GM18498 (cell line): ENCODE data around the gene RIMS3.

Source experiments
- ATAC-seq: cut with Tn5 transposase; IDR thresholded peaks from one replicate; pipeline ENCODE4 v1.9.1; 2021; ENCODE audit warnings: mild to moderate bottlenecking, moderate library complexity; ENCODE audit not compliant: unreplicated experiment

RIMS3 gene

DNA sequence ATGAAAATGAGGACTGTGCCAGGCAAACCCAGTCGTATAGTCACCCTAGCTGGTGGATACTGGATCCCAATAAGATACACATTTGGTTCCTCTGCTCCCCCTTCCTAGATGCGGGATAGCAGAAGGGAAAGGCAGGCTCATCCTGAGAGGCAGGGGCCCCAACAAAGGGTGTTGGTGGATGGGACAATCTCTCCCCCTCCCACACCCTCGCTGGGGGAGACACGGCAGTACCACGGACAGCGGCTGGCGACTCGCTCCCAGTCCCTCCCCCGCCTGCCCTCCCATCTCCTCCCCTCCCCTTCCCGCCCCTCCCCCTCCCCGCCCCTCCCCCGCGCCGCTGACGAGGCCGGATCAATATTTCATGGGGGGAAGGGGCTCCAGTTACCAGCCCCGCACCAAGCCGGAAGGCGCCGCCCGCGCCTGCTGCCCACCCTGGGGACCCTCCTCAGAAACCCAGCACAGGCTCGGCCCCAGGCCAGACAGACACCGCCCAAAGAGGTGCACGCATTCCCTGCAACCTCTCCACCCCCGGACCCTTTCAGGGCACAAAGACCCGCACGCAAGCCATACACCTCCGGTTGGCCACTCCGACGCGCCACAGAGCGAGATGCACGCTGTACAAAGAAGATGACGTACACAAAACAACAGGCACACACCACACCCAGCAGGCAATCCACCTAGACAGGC lies 11.5 kb downstream of the RIMS3 start:
- ATAC-seq: no peak

DNA sequence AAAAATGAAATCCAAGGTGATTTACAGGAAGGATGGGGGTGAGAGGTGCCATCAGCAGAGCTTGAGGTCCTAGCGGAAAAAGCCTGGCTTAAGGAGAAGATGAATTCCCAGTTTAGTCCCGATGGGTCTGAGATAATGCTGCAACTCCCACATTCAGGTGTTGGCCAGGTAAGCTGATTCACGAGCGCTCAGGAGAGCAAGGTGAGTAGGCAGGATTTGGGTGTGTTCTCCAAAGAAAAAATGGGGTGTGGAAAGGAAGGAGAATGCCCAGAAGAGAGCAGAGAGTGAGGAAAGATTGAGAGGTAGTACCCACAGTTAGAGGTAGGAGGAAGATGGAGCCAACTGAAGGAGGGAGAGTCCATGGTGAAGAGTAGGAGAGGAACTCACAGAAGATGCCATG lies 12.5 kb downstream of the RIMS3 start:
- no peak for ATAC-seq

DNA sequence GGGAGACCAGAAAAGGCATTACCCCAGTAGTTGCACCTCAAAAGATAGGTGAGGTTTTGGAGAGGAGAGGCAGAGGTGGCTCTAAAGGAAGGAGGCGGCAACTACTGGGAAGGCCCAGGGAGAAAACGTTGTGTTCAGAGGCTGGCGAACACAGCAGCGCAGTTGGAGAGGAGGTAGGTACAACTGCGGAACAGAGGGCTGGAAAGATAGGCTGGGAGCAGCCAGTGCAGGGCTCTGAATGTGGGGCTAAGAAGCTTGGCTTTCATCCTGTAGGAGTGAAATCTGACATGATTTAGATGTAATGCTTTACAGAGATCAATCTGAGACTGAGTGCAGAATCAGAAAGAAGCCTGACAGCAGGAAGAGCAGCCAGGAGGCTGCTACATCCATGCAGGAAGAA lies 13.0 kb downstream of the RIMS3 start:
- ATAC-seq: no peak

DNA sequence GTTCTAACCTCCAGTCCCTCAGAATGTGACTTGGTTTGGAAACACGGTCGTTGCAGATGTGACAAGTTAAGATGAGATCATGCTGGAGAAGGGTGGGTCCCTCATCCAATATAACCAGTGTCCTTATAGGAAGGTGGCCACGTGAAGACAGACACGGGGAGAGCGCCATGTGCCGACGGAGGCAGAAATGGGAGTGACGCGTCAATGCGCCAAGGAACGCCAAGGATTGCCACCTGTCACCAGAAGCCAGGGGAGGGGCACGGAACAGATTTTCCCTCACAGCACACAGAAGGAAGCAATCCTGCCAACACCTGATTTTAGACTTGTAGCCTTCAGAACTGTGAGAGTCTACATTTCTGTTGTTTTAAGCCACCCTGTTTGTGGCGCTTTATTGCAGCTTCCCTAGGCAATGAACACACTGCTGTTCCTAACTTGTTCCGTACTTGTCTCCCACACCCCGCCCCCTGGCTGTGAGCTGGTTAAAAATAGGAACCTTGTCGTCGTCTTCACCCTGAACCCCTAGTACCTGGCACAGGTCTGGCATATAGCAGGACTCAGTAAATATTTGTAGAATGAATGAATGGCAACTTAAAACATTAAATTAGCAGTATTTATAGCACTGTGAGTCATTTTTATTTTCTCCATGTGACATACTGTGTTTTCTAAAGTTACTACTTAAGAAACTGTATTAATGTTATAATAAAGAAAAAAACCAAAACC lies 14.2 kb downstream of the RIMS3 start:
- no peak for ATAC-seq

DNA sequence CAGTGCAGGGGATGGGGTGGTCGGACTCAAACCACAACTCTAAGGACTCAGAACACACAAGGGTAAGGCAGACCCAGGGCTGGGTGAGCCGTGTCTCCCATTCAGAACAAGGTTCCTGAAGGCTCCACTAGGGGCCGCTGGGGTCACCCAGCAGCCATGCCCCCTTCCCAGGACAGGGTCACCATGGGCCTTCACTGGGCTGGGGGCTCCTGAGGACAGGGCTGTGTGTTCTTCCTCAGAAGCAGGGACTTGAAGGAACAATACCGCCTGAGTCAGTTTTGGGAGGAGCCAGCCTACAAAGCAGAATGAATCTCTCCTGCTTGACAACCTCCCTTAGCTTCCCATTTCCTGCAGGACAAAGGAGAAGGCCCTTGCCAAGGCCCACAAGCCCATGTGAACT lies 15.4 kb downstream of the RIMS3 start:
- ATAC-seq: no peak

DNA sequence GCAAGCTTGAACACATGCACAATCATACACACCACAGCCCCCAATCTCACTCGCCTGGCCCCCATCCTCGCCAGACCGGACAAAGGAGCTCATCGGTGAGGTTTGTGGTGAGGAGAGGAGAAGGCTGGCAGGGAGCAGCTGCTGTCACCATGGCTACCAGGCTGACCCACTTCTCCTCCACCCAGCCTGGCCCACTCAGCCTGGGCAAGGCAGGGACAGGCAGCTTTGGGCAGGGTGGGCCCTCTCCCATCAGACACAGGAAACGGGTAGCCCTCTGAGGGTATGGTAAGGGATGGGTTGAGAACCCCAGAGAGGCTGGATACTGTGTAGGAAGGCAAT lies 15.9 kb downstream of the RIMS3 start:
- no peak for ATAC-seq

DNA sequence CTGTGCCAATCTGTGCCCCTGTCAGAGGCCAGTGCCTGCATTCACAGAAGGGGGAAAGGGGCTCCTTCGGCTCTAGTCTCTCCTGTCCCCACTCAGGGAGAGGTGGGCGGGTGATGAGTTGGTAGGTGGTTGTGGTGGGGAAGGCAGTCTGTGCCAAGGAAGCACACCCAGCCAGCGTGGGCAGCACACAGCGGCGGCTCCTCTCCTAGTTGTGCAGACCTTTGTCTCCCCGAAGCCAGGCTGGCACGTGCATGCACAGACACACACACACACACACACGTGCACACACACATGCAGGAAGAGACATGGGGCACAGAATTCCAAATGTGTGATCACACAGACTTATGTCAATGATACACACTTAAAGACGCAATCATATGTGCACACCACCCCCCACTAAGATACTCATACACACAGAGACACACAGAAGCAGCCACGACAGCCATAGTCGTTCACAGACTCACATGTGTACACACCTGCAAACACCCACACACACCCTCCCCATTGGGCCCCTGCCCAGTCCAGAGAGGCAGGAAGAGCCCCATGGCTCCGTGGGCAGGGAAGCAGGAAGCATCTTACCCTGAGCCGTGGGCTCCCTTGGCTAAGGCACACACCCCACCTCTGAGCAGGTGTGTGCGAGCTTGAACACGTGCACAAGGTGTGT lies 16.4 kb downstream of the RIMS3 start:
- ATAC-seq: no peak

DNA sequence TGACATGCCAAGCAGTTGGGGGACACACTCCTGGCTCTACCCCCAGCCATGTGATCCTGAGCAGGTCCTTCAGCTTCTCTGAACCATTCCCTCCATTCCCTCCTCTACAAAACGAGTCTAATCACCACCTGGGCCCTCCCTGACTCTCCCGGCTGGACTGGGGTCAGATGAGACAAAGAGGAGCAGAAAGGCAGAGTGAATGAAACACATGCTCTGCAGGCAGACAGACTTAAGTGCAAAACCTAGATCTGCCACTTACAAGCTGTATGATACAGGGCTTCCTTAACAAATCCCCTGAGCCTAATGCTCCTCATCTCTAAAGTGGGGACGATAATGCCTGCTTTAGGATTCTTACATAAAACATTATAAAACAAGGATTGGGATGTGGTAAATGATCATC lies 17.3 kb downstream of the RIMS3 start:
- ATAC-seq: no peak

DNA sequence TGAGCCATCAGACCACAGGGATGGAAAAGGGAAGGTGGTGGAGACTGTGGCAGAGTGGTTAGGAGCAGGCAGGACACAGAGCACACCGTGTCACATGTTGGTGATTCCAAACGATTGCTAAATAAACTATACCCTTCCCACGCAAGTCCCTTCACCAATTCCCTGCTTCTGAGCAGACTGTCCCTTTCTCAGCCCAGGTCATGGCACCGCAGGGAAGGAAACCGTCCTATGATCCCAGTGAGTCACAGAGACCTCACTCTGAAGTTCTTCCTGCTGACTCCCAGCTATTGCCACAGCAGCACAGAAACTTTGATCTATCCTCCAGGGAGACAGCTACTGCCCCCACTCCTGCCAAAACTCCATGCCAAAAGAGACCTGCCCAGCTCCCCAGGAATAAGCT lies 19.2 kb downstream of the RIMS3 start:
- no peak for ATAC-seq

DNA sequence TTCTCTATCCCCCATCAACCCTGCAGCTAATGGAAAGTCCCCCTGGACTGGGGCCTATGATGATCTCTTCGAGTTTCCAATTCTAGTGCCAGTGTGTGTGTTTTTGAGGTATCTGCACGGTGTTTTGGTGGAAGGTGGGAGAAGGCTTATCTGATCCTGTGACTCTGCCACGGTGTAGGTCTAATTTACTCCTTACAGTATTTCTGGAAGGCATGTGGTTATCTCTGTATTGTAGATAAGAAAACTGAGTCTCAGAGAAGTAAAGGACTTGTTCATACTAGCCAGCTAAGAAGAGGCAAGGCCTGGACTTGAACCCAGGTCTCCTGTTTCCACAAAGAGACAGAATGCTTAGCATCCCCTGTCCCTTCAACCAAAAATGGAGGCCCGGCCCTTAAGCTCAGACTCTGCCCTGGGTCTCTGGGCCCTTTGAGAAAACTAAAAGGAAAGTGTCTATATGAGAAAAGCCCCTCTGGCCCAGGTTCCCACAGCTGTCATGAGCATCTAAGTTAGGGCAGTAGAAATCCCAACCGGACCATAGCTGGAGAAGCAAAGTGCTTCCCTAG lies 20.3 kb downstream of the RIMS3 start:
- ATAC-seq: no peak

DNA sequence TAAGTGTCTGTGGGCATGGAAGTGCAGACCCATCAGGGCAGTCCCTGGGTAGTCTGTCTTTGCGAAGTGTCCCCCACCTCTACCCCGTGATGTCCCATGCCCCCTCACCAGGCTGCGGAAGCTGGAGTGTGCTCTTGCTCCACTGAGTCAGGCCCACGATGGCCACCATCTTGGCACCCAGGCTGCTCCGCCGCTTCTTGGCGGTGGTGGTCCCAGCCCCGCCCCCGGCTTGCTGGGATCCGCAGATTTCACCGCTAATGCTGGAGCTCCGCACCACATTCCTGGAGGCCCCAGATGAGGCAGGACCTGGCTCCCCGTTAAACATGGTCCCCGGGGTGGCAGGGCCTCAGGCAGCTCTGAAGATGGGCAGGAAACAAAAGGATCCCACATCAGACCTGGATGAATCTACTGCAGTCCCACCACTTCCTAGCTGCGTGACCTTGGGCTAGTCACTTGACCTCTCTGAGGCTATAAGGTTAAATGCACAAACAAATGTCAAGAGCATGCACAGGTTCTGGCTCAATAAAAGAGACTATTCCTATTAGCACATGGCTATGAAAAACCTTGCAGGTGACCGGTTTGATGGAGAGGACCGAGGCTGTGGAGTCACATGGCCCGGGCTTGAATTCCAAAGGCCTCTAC lies 23.8 kb downstream of the RIMS3 start:
- ATAC-seq: no peak

DNA sequence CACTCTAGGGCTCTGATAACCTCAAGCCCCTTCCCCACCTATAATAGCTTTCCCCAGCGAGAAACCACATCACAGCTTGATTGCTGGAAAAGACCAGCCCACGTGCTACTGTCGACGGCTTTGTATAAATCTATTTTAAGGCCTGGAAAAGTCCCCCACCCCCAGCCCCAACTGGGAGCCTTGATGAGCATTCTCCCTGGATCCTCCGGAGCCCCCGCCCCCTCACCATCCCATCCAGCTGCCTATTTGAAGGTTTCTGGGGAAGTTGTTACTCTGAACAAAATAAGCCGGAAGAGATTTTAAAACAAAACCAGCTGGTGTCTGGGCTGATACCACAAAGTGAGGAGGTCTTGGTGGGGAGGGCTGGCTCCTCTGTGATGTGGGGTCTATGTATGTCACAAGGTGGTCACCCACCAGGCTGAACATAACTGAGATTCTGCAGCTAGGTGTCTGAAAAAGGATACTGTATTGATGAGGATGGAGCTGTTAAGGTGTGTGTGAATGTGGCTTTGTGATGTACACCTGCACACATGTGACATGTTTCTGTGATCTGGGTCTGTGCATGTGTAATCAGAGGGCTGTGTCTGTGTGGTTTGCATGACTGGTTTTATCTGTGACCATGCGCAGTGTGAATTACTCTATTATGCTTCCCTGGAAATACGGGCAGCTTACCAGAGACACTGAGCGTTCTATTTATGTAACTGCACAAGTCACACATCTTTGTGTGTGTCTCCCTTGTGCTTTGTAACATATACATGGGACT lies 25.0 kb downstream of the RIMS3 start:
- no peak for ATAC-seq

DNA sequence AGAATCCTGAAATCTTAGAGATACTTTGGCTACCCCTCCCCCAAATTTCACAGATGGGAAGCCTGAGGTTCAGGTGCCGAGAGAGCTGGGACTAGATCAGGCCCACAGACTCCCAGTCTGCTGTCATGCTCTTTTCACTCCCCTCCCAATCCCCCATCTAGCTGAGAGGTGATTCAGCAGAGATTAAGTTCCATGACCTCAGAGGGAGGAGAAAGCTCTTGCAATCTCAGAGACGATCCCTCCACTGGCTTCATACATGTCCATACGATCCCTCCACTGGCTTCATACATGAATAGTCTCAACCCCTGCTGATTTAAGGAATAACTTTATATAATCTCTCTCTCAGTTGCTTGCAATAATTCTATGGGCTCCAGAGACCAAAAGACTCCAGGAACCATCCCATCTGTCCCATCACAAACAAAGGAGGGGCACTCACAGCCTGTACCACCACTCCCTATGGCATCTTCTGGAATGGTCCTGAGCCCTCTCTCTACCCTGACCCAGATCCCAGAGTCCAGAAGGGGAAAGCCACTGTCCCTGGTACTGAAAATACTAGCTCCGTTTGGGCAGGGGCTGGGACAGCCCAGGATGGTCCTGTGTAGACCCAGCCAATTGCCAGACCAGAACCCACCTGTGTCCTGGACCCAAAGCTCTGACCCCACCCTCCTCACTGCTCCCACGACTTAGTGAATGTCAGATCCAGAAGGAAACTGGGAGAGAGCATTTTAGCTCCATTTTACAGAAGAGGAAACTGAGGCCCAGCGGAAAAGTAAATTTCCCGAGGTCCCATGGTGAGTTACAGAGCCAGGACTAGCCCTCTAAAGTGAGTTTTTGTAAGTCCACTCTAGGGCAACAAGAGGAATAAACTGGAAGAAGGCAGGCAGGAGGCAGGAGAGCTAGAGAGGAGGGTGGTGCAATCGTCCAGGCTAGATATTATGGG lies 27.1 kb downstream of the RIMS3 start:
- ATAC-seq: no peak

DNA sequence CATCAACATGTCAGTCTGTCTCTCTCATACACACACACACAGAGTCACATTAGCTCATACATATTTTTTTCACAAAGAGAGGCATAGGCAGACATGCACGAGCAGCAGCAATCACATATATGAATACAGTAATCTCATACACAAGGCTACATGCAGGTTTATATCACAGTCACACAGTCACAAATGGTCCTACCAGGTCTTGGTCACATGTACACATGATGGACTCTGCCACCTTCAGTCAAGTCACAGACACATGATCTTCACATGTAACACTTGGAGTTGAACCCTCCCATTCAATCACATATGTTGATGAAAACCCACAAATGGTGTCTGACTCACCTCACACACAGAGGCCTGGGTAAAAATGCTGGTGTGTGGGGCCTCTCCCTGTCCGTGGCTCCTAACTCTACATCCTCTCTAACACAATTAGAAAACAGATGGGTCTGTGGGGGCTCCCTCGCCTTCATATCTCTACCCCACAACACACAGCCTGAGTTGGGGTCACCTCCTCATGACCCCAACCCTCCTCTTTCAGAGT lies 27.9 kb downstream of the RIMS3 start:
- no peak for ATAC-seq

DNA sequence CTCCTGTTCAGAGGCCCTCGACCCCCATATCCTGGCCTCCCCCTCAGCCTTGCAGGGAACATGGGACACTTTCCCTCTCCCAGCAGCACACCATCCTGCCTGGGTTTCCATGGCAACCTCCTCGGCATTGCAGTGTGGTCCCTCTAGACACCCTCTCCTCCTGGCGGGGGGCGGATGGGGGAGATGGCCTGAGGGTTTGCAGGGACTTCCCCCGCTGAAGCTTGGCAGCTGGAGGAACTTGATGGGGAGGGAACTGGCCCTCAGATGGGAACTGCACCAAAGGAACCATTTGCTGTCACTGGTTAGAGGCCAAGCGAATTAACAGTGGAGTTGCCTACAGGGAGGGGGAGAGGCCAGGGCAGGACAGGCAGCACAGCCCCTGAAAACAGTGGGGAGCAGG lies 28.7 kb downstream of the RIMS3 start:
- ATAC-seq: no peak

DNA sequence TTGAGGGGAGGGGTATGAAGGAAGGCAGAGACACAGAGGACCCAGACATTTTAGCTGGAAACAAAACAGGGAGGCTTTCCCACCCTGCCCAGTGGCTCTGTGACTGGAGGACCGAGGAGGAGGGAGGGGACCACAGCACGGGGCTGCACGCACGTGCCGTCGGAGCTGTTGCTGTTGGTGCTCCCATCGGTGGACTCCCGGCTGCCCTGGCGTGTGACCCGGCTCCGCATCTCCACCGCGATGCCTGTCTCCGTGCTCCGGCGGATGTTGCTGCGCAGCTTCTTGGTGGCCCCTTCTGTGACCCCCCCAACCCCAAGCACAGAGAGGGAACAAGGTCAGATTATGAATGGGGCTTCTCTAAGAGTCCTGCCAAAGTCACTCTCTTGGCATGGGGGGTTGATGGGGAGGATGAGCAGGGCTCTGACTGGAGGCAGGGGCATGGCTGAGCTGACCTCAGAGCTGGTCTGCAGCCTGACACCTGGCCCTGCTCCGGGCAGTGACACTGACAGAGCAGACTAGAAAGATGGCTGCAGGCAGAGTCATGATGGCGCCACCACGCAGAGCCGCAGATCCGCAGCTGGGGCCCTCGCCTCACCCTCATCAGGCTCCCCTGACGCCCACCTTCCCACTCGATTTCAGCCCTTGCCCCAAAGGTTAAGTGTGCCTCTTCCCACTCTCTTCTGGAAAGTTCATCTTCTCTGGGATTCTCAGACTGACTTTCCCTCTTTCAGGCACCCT lies 29.6 kb downstream of the RIMS3 start:
- ATAC-seq: no peak

DNA sequence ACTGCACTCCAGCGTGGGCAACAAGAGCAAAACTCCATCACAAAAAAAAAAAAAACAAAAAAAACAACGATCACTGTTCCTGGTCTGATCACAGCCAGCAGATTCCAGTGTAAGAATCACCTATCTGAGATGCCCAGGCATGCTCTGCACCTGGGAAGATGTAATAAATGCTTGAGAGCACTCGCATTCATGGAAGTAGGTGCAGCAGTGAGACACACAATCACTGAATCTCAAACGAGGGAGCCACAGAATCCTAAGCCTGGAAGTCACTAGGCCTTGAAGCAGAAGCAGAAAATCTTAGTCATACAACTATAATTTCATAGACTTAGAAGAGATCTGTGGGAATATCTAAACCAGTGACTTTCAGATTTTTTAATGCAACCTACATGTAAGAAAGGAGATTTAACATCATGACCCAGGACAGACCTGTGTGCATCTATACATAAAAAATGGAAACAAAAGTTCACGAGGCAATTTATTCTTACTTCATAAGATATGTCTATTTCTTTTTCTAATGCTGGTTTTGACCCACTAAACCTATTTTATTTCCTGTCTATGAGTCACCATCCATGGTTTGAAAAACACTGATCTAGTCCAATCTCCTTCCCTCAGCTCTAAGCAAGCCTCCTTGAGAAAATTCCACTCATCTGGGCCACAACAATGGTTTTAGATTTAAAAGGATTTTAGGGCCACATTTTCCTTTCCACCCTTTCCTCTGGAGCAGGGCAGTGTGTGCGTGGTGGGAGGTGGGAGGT lies 30.4 kb downstream of the RIMS3 start:
- no peak for ATAC-seq

DNA sequence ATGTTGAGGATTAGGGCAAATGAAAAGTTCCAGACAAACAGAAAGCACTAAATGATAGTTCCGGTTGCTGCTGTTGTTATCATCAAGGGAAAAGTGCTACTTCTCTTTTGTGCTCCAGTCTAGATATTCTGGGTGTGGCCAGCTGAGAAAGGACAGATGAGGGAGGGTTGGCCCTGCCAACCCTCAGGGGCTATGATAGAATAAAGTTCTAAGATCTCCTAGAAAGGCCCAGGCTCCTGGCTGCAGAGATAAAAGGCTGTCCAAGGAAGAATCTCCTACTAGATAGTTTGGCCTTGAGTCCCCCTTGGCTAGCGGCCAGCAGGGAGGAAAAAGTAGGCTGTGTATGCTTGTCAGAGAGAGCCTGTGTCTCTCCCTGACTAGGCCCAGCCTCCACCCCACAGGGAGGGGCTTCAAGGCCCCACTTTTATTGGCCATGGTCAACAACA lies 31.5 kb downstream of the RIMS3 start:
- ATAC-seq: no peak
